ENCODE results near the gene ATRX.

DNA sequence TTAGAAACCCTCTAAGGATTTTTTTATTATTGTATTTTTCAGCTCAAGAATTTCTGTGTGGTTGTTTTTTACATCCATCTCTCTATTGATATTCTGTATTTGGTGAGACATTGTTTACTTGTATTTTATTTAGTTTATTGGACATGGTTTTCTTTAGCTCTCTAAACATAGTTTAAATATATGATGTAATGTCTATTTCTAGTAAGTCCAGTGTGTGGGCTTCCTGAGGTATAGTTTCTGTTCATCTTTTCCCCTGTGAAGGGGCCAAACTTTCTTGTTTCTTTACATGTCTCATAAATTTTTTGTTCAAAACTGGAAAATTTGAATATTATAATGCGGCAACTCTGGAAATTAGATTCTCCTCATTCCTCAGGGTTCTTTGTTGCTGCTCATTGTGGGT, 28.2 kb upstream of the ATRX start:
- TF ChIP-seq, protein P1, sequence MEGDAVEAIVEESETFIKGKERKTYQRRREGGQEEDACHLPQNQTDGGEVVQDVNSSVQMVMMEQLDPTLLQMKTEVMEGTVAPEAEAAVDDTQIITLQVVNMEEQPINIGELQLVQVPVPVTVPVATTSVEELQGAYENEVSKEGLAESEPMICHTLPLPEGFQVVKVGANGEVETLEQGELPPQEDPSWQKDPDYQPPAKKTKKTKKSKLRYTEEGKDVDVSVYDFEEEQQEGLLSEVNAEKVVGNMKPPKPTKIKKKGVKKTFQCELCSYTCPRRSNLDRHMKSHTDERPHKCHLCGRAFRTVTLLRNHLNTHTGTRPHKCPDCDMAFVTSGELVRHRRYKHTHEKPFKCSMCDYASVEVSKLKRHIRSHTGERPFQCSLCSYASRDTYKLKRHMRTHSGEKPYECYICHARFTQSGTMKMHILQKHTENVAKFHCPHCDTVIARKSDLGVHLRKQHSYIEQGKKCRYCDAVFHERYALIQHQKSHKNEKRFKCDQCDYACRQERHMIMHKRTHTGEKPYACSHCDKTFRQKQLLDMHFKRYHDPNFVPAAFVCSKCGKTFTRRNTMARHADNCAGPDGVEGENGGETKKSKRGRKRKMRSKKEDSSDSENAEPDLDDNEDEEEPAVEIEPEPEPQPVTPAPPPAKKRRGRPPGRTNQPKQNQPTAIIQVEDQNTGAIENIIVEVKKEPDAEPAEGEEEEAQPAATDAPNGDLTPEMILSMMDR (conservative IDR thresholded peaks at IDR 0.05; ENCODE audit: low read length), result no peak
- no peak for TF ChIP-seq EZH2phosphoT487 (IDR thresholded peaks at IDR 0.05; ENCODE audit: borderline replicate concordance, low read depth, low read length)

All from OCI-LY7 (cell line).